Upper lobe of right lung (tissue), 1 donor: ENCODE data around the gene CMSS1. TPM values are rescaled to one million over a fixed set of nuclear protein-coding genes. Genes with fewer than 3 reads are reported as not detected.

Source experiments
- ATAC-seq: fragments of 200-7000 bp; cut with Tn5 transposase; one replicate; pipeline ENCODE4 v1.9.1; 2020; ENCODE audit warnings: mild to moderate bottlenecking, moderate library complexity
- DNase-seq: peaks from one replicate; pipeline ENCODE4 v3.0.0-alpha.2; 2020
- H3K27ac ChIP-seq: fragments of 200-600 bp; one replicate; pipeline ENCODE4 v1.8.0; 2022
- H3K27me3 ChIP-seq: fragments of 200-600 bp; one replicate; pipeline ENCODE4 v1.8.0; 2022; ENCODE audit warnings: mild to moderate bottlenecking
- H3K36me3 ChIP-seq: fragments of 200-600 bp; one replicate; pipeline ENCODE4 v1.8.0; 2022
- H3K4me1 ChIP-seq: fragments of 200-600 bp; one replicate; pipeline ENCODE4 v1.8.0; 2022
- H3K4me3 ChIP-seq: fragments of 200-600 bp; one replicate; pipeline ENCODE4 v1.8.0; 2022; ENCODE audit warnings: mild to moderate bottlenecking
- H3K9me3 ChIP-seq: fragments of 200-600 bp; one replicate; pipeline ENCODE4 v1.8.0; 2022
- intact Hi-C: fragments of 100-400 bp; cut with DNase I; formaldehyde crosslinking; loops from one replicate; pipeline ENCODE4 v1.11.0; 2022
- total RNA-seq: library from RNA; stranded (reverse); fragmentation: NEBNext Ultra II Directional; extraction: Animal tissue kit (Norgen Biotek cat#: 25700); gene quantifications from one replicate; pipeline ENCODE4 v1.2.1, GENCODE V29; 2021
- TF ChIP-seq, protein P1 (sequence below): fragments of 200-600 bp; IDR thresholded peaks from one replicate; pipeline ENCODE4 v1.8.0; 2022; ENCODE audit warnings: antibody characterized with exemption
- donor health status: DM: no; HTN: yes; CAD: no; lungs with severe emphysema.

CMSS1 gene
- total RNA-seq, 1 donor from 2014 or later: 20.6 TPM

DNA sequence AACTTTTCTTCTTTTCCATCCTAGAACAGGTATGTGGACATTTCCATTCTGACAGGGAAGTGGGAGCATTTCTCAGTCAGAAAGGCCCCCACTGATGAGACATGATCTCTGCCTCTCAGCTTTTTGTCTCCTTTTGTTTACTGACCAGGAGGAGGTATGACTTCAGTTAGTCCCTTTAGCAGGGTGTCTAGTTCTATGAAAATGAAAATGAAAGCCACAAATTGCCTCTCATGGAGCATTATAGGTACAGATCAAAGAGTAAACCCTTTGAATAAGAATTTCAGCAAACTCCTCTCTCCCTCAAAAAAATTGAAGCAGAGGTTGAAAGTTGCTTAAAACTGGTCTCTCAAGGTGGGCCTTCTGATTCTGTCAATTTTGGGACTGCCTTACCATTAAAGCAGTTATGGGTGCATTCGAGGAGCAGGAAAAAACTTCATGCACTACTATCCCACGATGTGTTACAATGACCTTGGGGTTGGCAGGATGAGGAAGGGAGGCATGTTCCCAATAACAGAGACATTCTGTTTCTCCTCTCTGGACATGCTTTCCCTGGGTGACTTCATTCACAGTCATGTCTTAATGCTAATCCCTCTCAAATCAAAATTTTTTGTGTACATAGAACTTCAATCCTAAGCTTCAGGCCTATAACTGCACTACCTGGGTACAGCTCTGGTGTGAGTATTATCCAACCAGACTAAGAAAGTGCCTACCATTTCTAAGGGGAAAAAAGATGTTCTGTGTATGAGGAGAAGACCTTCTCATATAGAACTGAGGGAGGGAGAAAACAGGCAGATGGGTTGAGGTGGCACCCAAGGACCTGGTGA lies 392.5 kb downstream of the CMSS1 start:
- Histone ChIP-seq H3K4me1 (peaks cover 14% of the 10 kb centered on the region), H3K36me3 (no peaks in the 10 kb centered on the region), H3K9me3 (no peaks in the 10 kb centered on the region), H3K27ac (peak overlapping the region; percentile 78), H3K4me3 (no peak overlapping the region), H3K27me3 (no peaks in the 10 kb centered on the region)
- peak; percentile 14 for ATAC-seq
- no peak for DNase-seq
- intact Hi-C loops: no loop called here
- TF ChIP-seq, protein P1, sequence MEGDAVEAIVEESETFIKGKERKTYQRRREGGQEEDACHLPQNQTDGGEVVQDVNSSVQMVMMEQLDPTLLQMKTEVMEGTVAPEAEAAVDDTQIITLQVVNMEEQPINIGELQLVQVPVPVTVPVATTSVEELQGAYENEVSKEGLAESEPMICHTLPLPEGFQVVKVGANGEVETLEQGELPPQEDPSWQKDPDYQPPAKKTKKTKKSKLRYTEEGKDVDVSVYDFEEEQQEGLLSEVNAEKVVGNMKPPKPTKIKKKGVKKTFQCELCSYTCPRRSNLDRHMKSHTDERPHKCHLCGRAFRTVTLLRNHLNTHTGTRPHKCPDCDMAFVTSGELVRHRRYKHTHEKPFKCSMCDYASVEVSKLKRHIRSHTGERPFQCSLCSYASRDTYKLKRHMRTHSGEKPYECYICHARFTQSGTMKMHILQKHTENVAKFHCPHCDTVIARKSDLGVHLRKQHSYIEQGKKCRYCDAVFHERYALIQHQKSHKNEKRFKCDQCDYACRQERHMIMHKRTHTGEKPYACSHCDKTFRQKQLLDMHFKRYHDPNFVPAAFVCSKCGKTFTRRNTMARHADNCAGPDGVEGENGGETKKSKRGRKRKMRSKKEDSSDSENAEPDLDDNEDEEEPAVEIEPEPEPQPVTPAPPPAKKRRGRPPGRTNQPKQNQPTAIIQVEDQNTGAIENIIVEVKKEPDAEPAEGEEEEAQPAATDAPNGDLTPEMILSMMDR: no peak

DNA sequence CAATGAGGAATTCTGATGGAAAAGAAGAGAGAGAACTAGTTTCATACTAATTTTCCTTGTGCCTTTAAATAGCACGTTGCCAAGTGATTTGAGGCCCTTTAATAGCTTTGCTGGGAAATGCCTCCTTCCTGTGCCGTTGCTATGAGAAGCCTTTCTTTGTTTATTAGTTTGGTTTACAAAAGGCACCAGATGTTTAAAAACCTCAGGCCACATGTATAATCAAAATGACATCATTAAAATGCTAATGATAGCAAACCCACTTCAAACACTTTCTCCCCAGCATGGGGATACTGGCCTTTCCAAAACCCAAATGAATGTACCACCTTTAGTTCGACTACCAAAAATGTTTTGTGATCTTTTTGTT lies 393.1 kb downstream of the CMSS1 start:
- Histone ChIP-seq H3K4me1 (peaks cover 14% of the 10 kb centered on the region), H3K27me3 (no peaks in the 10 kb centered on the region), H3K9me3 (no peaks in the 10 kb centered on the region), H3K36me3 (no peaks in the 10 kb centered on the region), H3K27ac (peak overlapping the region; percentile 78), H3K4me3 (no peak overlapping the region)
- ATAC-seq (peak; percentile 49), DNase-seq (no peak)
- intact Hi-C loops: no loop called here
- TF ChIP-seq, protein P1: no peak

DNA sequence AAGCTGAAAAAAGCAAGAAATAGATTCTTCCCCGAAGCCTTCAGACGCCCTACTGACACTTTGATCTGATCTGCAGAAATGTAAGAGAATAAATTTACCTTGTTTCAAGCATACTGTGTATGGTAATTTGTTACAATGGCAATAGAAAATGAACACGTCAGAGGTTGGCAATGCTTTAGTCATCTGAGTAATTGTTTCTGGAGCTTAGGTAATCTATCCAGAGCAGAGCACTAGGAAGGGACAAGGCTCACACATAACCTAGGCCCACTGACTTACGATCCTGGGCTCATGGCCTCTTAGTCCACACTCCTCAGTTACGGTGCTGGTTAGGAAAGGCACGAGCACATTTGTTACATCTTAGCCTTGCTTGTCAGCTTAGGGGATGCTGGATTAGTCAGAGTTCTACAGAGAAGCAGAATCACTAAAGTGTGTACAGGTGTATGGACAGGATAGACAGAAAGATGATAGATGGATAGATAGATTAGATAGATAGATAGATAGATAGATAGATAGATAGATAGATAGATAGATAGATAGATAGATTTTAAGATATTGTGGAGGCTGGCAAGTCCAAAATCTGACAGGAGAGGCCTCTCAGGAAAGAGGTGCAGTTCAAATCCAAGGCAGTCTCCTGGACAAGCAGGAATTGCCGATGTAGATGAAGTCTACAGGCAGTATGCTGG lies 396.4 kb downstream of the CMSS1 start:
- H3K27me3 ChIP-seq: no peaks in the 10 kb centered on the region
- TF ChIP-seq, protein P1: no peak
- no peak for ATAC-seq
- H3K4me3 ChIP-seq: no peak overlapping the region
- H3K9me3 ChIP-seq: no peaks in the 10 kb centered on the region
- no peak for DNase-seq
- H3K36me3 ChIP-seq: no peaks in the 10 kb centered on the region
- peaks cover 14% of the 10 kb centered on the region for H3K4me1 ChIP-seq
- intact Hi-C loops: no loop called here
- H3K27ac ChIP-seq: no peak overlapping the region

DNA sequence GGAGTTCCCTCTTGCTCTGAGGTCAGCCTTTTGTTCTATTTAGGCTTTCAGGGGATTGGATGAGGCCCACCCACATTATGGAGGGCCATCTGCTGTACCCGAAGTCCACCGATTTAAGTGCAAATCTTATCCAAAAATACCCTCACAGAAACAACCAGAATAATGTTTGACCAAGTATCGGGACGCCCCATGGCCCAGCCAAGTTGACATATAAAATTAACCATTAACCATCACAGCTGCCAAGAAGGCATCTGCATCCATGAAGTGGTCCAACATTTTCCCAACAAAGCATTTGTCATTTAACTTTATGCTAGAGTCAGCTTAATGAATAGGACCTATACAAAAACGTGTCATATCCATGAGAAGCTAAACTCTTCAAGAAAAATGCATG lies 396.9 kb downstream of the CMSS1 start:
- no peak for DNase-seq
- intact Hi-C loops: no loop called here
- H3K4me3 ChIP-seq: no peak overlapping the region
- no peaks in the 10 kb centered on the region for H3K27me3 ChIP-seq
- no peak overlapping the region for H3K27ac ChIP-seq
- TF ChIP-seq, protein P1: no peak
- peaks cover 14% of the 10 kb centered on the region for H3K4me1 ChIP-seq
- no peaks in the 10 kb centered on the region for H3K36me3 ChIP-seq
- ATAC-seq: no peak
- no peaks in the 10 kb centered on the region for H3K9me3 ChIP-seq

DNA sequence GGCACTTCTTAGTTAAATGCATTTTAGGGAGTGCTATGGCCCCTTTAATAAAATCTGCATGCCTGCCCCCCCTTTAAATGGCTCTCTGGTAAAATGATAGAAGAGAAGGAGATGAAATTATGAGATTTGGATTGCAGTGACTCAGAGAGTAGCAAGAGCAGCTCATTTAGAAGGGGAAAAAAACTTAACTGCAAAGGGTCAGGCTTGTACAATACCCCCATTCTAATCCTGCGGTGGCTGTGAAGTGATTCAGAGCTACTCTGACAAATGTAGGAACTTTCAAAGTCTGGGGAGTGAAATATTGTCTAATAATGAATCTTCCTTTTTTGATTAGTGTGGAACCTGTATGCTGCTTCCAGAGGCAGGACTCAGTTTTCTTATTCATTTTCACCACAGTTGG lies 399.1 kb downstream of the CMSS1 start:
- no peak for ATAC-seq
- intact Hi-C loops: no loop called here

More for the DNA sequence above, 399.1 kb downstream of the CMSS1 start:
- H3K27me3 ChIP-seq: no peaks in the 10 kb centered on the region
- no peaks in the 10 kb centered on the region for H3K4me1 ChIP-seq
- H3K27ac ChIP-seq: no peak overlapping the region
- H3K36me3 ChIP-seq: no peaks in the 10 kb centered on the region
- H3K9me3 ChIP-seq: no peaks in the 10 kb centered on the region
- no peak for DNase-seq
- H3K4me3 ChIP-seq: no peak overlapping the region
- TF ChIP-seq, protein P1: no peak
